GM10266 (cell line): ENCODE measurements around the gene OR4K17.
A peak's percentile ranks its signal among the peaks of the same experiment; 100 is the strongest.
"Not testable (repeated sequence)": the region's sequence is repeated elsewhere in the genome, so short reads cannot be mapped to it uniquely, and the experiment has no call there.

ENCODE experiments used
- DNase-seq: peaks from one replicate; pipeline ENCODE4 v3.0.0; 2012; ENCODE audit errors: extremely low spot score
- TF ChIP-seq, protein P1 (sequence below): IDR thresholded peaks from 2 replicates; pipeline ENCODE4 v1.5.1; 2012; ENCODE audit warnings: mild to moderate bottlenecking, low read depth; ENCODE audit not compliant: control insufficient read depth, insufficient read depth; ENCODE audit errors: missing control alignments

The OR4K17 gene

DNA sequence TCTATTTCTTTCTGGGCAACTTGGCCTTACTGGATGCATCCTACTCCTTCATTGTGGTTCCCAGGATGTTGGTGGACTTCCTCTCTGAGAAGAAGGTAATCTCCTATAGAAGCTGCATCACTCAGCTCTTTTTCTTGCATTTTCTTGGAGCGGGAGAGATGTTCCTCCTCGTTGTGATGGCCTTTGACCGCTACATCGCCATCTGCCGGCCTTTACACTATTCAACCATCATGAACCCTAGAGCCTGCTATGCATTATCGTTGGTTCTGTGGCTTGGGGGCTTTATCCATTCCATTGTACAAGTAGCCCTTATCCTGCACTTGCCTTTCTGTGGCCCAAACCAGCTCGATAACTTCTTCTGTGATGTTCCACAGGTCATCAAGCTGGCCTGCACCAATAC, 33.4 kb downstream of the OR4K17 start:
- TF ChIP-seq, protein P1, sequence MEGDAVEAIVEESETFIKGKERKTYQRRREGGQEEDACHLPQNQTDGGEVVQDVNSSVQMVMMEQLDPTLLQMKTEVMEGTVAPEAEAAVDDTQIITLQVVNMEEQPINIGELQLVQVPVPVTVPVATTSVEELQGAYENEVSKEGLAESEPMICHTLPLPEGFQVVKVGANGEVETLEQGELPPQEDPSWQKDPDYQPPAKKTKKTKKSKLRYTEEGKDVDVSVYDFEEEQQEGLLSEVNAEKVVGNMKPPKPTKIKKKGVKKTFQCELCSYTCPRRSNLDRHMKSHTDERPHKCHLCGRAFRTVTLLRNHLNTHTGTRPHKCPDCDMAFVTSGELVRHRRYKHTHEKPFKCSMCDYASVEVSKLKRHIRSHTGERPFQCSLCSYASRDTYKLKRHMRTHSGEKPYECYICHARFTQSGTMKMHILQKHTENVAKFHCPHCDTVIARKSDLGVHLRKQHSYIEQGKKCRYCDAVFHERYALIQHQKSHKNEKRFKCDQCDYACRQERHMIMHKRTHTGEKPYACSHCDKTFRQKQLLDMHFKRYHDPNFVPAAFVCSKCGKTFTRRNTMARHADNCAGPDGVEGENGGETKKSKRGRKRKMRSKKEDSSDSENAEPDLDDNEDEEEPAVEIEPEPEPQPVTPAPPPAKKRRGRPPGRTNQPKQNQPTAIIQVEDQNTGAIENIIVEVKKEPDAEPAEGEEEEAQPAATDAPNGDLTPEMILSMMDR = peak; percentile 2
- no peak for DNase-seq

DNA sequence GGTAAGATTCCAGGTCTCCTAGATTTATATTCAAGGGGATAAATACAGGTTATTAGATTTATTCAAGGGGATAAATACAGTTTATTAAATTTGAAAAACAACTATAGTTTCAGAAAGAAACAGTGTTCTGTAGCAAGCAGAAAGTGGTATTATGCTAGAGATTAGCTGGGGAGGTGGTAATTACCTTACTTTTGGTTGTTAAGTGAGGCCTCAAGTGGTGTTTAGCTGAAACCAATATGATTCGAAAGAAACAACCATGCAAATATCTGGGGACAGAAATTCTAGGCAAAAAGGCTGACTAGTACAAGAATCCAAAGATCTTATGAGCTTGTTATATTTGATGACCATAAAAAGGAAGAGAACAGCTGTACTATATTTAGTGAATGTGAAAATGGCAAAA, 34.3 kb downstream of the OR4K17 start:
- DNase-seq = no peak
- TF ChIP-seq, protein P1 = no peak

- TF ChIP-seq, protein P1 = no peak
- DNase-seq = no peak
These were observed 53.9 kb downstream of the OR4K17 start for GRCh38 chr14:20164462-20164861.

DNA sequence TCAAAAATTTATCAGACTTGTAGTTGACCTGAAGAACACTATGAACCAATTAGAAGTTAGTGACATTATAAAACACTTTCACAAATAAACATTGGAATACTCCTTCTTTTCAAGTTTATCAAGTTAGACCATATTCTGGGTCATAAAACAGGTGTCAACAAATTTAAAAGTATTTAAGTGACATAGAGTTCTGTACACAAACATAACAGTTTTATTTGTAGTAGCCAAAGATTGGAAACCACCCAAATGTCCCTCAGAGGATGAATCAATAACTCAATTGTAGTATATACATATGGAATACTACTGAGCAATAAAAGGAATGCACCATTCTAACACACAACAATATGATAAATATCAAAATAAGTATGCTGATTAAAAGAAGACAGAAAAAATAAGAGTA, 56.6 kb downstream of the OR4K17 start:
- TF ChIP-seq, protein P1 = no peak
- no peak for DNase-seq

DNA sequence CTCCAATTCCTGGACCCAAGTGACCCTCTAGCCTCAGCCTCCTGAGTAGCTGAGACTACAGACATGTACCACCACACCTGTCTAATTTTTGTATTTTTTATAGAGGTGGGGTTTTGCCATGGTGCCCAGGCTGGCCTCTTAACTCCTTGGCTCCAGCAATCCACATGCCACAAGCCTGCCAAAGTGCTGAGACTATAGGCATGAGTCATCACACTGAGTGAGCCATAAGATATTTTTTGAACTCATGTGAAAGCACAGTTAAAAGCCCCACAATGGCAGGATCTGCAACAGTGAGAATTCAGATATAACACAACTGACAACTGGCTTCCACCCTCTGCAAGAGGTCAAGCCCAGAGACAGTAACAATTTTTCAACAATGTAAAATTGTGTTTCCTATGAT, 59.3 kb downstream of the OR4K17 start:
- not testable (repeated sequence) for DNase-seq
